AG04449 (cell line): Measurements from ENCODE around the gene HNRNPC.
"Not testable (repeated sequence)": the region's sequence is repeated elsewhere in the genome, so short reads cannot be mapped to it uniquely, and the experiment has no call there.

Experiments
- CTCF ChIA-PET: fragments of 350-600 bp; formaldehyde crosslinking; extraction: SDS; loops from one replicate; lab custom pipeline; 2021; ENCODE audit warnings: antibody characterized with exemption; lab: Yijun Ruan, JAX
- POLR2A ChIA-PET: fragments of 400-600, 350-600 bp; formaldehyde crosslinking; extraction: SDS; loops from one replicate; lab custom pipeline; 2020; ENCODE audit warnings: antibody characterized with exemption, inconsistent platforms; lab: Yijun Ruan, JAX
- DNase-seq: peaks from one replicate; pipeline ENCODE4 v3.0.0-alpha.2; 2010; ENCODE audit warnings: low read depth, low spot score
- H3K4me3 ChIP-seq: 2 replicates; pipeline ENCODE4 v1.5.1; 2011; ENCODE audit warnings: low read depth, mild to moderate bottlenecking, control low read depth, low read length
- CTCF ChIP-seq: IDR thresholded peaks from one replicate; pipeline ENCODE4 v1.5.1; 2011; ENCODE audit warnings: mild to moderate bottlenecking, moderate library complexity, low read length, control low read depth, inconsistent platforms; ENCODE audit not compliant: insufficient read depth; ENCODE audit errors: missing control alignments

The HNRNPC gene

GRCh38 chr14:21226467-21226866 lies 42.8 kb downstream of the HNRNPC start:
- CTCF ChIA-PET: interaction anchor here (1.0 to 1.9 kb wide), 2 partner anchors 14 to 16 kb away, joined by 3 to 8 read pairs; no protein-coding TSS in a partner anchor
- no peak for TF ChIP-seq CTCF
- no peak overlapping the region for H3K4me3 ChIP-seq
- POLR2A ChIA-PET: no interaction called here
- DNase-seq: no peak

GRCh38 chr14:21225164-21225563 lies 44.1 kb downstream of the HNRNPC start:
- POLR2A ChIA-PET, H3K4me3 ChIP-seq, DNase-seq: not testable (repeated sequence)
- CTCF ChIA-PET: interaction anchor here (1.1 kb wide), 1 partner anchor 18 kb away, joined by 3 read pairs; no protein-coding TSS in a partner anchor

- no peak for DNase-seq
- TF ChIP-seq CTCF: no peak
- no peak overlapping the region for H3K4me3 ChIP-seq
- POLR2A ChIA-PET: no interaction called here
- CTCF ChIA-PET: no interaction called here
Measured at GRCh38 chr14:21220874-21221477, 48.3 kb downstream of the HNRNPC start.

- ChIA-PET POLR2A (no interaction called here), CTCF (no interaction called here)
- DNase-seq: no peak
- no peak for TF ChIP-seq CTCF
- no peak overlapping the region for H3K4me3 ChIP-seq
Measured at GRCh38 chr14:21219561-21220111, 49.6 kb downstream of the HNRNPC start.

GRCh38 chr14:21219120-21219519 lies 50.1 kb downstream of the HNRNPC start:
- ChIA-PET POLR2A (interaction anchor here (1.6 kb wide), 1 partner anchor 13 kb away, joined by 3 read pairs; no protein-coding TSS in a partner anchor), CTCF (no interaction called here)
- TF ChIP-seq CTCF: no peak
- H3K4me3 ChIP-seq: no peak overlapping the region
- no peak for DNase-seq

GRCh38 chr14:21215879-21216251 lies 53.4 kb downstream of the HNRNPC start:
- no peak overlapping the region for H3K4me3 ChIP-seq
- CTCF ChIA-PET: interaction anchor here (1.5 to 1.9 kb wide), 2 partner anchors 23 to 26 kb away, joined by 4 to 5 read pairs; no protein-coding TSS in a partner anchor
- DNase-seq: no peak
- POLR2A ChIA-PET: no interaction called here
- TF ChIP-seq CTCF: no peak
